Muscle of leg (tissue), 16 donors: ENCODE measurements around the gene GATAD2A. TPM values are rescaled to one million over a fixed set of nuclear protein-coding genes. Genes with fewer than 3 reads are reported as not detected.

Source experiments
- DNase-seq: peaks from one replicate; pipeline ENCODE4 v3.0.0; 2013
- H3K27ac ChIP-seq: one replicate; pipeline ENCODE4 v1.5.1; 2013; ENCODE audit warnings: mild to moderate bottlenecking, low read length, control low read depth
- H3K27me3 ChIP-seq: one replicate; pipeline ENCODE4 v1.6.1; 2013; ENCODE audit warnings: low read length; ENCODE audit not compliant: control insufficient read depth, insufficient read depth
- H3K36me3 ChIP-seq: one replicate; pipeline ENCODE4 v1.6.1; 2013; ENCODE audit warnings: low read length; ENCODE audit not compliant: control insufficient read depth, insufficient read depth
- H3K4me1 ChIP-seq: one replicate; pipeline ENCODE4 v1.6.1; 2013; ENCODE audit warnings: low read length; ENCODE audit not compliant: control insufficient read depth, insufficient read depth
- H3K4me3 ChIP-seq: one replicate; pipeline ENCODE4 v1.5.1; 2013; ENCODE audit warnings: low read length, control low read depth
- H3K9me3 ChIP-seq: replicated peaks from 2 replicates; pipeline ENCODE4 v1.6.1; 2013; ENCODE audit warnings: low read depth, low read length; ENCODE audit not compliant: control insufficient read depth
- WGBS: methylation state at CpG from one replicate; pipeline ENCODE4 v1.1.5; 2013; ENCODE audit warnings: missing lambda C conversion rate; ENCODE audit not compliant: insufficient coverage; 5-methylcytosine and 5-hydroxymethylcytosine counted together
- long read RNA-seq, 11 donors: transcript quantifications; one replicate each; lab custom pipeline, GENCODE V29; 2026
- polyA plus RNA-seq, 8 donors: library from polyadenylated mRNA; unstranded; fragments of 120-200 nt; gene quantifications; one replicate each; pipeline versions ENCODE4 v1.2.1 to v1.2.3, GENCODE V29; 2013; ENCODE audit warnings: inconsistent platforms in 1 of 8, low replicate concordance in 1 of 8; ENCODE audit not compliant: insufficient read length in 8 of 8, insufficient read depth in 1 of 8
- total RNA-seq: library from RNA; stranded (reverse); fragments of 120-200 nt; gene quantifications from one replicate; pipeline ENCODE4 v1.2.4, GENCODE V29; 2013

GATAD2A gene, protein sequence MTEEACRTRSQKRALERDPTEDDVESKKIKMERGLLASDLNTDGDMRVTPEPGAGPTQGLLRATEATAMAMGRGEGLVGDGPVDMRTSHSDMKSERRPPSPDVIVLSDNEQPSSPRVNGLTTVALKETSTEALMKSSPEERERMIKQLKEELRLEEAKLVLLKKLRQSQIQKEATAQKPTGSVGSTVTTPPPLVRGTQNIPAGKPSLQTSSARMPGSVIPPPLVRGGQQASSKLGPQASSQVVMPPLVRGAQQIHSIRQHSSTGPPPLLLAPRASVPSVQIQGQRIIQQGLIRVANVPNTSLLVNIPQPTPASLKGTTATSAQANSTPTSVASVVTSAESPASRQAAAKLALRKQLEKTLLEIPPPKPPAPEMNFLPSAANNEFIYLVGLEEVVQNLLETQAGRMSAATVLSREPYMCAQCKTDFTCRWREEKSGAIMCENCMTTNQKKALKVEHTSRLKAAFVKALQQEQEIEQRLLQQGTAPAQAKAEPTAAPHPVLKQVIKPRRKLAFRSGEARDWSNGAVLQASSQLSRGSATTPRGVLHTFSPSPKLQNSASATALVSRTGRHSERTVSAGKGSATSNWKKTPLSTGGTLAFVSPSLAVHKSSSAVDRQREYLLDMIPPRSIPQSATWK
- total RNA-seq (25.1 TPM), polyA plus RNA-seq (10 to 100 TPM; 40.7 to 62.2 (median 50.2) TPM)
- long read RNA-seq, donor 1, partial matches to known transcripts = 37 of 38 reads
- long read RNA-seq, donor 1, other reads (novel, unspliced or antisense) = 0 of 38 reads
- long read RNA-seq, donor 2 = 0 reads
- long read RNA-seq, donor 3 = 0 reads
- long read RNA-seq, donor 4, partial matches to known transcripts = 15 of 15 reads
- long read RNA-seq, donor 4, other reads (novel, unspliced or antisense) = 0 of 15 reads
- long read RNA-seq, donor 5, partial matches to known transcripts = 5 of 5 reads
- long read RNA-seq, donor 5, other reads (novel, unspliced or antisense) = 0 of 5 reads
- long read RNA-seq, donor 6 = 0 reads
- long read RNA-seq, donor 7 = 0 reads
- long read RNA-seq, donor 8, partial matches to known transcripts = 36 of 36 reads
- long read RNA-seq, donor 8, other reads (novel, unspliced or antisense) = 0 of 36 reads
- long read RNA-seq, donor 9, partial matches to known transcripts = 49 of 49 reads
- long read RNA-seq, donor 9, other reads (novel, unspliced or antisense) = 0 of 49 reads
- long read RNA-seq, donor 10, partial matches to known transcripts = 17 of 18 reads
- long read RNA-seq, donor 10, other reads (novel, unspliced or antisense) = 0 of 18 reads
- long read RNA-seq, donor 11 = 0 reads

DNA sequence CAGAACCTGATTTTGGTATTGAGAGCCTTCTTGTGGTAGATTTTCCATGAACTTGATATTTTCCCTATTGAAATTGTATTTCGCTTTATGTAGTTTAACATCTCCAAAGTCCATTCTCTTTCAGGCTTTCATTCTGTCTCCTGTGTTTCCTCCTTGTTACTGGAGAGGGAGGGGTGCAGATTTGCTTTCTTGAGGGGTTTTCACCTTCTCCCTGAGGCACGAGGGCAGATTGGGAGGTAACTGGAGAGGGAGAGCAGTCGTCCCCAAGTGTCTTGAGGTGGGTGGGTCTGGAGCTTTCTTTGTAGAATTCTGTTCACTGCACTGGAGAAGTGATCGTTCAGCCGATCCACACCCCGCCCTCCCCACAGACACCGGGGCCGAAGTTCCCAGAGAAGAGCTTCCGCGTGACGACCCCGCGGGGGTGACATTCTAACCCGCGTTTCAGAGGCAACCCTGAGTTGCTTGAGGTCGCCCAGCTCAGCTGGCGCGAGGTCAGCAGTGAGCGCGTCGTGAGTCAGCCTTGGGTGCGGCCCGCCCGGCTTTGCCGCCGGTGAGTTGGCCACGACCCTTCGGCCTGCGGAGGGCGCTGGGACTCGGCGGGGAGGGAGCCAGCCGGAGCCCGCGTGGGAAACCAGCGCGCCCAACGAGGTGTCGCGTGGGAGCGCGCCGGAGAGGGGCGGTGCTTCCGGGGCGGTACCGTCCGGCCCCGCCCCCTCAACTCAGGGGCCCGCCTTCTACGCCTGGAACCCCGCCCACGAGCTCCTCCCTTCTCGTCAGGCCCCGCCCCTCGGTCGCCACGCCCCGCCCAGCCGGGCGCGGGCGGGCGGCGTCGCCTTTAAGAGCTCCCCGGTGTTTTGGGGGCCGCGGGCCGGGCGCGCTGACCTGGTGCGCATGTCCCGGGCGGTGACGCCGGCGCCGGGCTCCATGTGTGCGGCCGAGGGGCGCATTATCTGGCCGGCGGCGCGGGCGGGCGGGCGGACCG lies at the start of gene GATAD2A:
Gene GATAD2A (plus strand): TSS at position 797 of the 982 bp plus-strand sequence. CDS start 59,671 bp downstream, outside the sequence.
- under 1% methylated on average over 86 of the region's 90 CpGs for WGBS
- peak within 1 kb of the TSS; percentile 95 for H3K27ac ChIP-seq
- H3K27me3 ChIP-seq = no peaks in the 10 kb centered on the region
- H3K9me3 ChIP-seq = no peaks in the 10 kb centered on the region
- peak within 1 kb of the TSS; percentile 79 for H3K4me3 ChIP-seq
- peak; percentile 98 for DNase-seq
- H3K4me1 ChIP-seq = peaks cover 29% of the 10 kb centered on the region
- no peaks in the 10 kb centered on the region for H3K36me3 ChIP-seq

DNA sequence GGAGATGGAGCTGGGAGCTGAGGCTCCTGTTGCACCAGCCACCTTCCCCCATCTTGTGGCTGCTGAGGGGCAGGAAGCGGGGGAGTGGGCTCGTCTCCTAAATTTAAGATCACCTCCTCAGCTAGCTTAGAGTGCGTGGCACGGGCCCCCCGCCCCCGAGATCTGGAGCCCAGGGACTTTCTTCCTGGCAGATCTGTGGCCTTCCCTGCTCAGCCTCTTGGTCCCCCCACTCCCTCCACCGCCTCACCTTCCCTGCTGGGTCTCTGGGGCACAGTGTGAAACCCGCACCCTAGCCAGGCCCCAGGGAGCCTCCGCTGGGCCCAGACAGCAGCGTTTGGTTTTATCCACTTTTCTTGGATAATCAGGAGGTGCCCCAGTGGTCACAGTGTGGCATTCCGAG lies 49.0 kb upstream of the GATAD2A start:
- peaks cover 9% of the 10 kb centered on the region for H3K4me1 ChIP-seq
- no peak overlapping the region for H3K4me3 ChIP-seq
- WGBS = 90% methylated on average over 6 of the region's 11 CpGs
- peaks cover 69% of the 10 kb centered on the region for H3K36me3 ChIP-seq
- DNase-seq = no peak
- H3K27me3 ChIP-seq = no peaks in the 10 kb centered on the region
- H3K27ac ChIP-seq = no peak overlapping the region
- H3K9me3 ChIP-seq = no peaks in the 10 kb centered on the region

DNA sequence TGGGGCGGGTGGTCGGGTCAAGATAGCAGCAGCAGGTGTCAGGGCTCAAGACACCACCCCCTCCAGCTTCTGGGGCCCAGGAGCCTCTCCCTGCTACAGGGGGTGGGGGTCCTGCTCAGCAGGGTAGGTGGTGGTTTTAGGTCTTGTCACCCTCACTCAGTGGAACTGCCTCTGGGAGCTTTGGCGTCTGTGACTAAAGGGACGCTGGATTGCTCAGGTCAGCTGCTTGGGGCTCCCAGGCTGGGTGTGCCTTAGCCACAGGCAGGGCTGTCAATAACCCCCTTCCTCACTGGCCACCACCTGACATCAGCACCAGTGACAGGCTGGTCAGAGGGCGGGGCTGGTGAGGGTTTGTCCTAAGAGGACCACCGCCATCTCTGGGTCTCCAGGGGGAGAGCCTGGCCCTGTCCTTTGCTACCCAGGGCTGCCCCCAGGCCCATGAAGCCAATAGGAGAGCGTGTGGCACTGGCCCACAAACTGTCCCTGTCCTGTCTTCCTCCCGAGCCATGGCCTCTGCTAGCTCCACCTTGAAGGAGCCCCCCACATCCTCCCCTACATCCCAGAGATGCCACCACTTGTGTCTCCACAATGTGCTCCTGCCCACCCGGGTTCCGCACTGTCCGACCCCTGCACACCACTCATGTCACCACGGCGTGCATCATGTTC lies 48.4 kb upstream of the GATAD2A start:
- Histone ChIP-seq H3K27me3 (no peaks in the 10 kb centered on the region), H3K9me3 (no peaks in the 10 kb centered on the region), H3K27ac (no peak overlapping the region), H3K4me1 (peaks cover 9% of the 10 kb centered on the region), H3K36me3 (peaks cover 65% of the 10 kb centered on the region), H3K4me3 (no peak overlapping the region)
- 94% methylated on average over 6 of the region's 13 CpGs for WGBS
- no peak for DNase-seq

DNA sequence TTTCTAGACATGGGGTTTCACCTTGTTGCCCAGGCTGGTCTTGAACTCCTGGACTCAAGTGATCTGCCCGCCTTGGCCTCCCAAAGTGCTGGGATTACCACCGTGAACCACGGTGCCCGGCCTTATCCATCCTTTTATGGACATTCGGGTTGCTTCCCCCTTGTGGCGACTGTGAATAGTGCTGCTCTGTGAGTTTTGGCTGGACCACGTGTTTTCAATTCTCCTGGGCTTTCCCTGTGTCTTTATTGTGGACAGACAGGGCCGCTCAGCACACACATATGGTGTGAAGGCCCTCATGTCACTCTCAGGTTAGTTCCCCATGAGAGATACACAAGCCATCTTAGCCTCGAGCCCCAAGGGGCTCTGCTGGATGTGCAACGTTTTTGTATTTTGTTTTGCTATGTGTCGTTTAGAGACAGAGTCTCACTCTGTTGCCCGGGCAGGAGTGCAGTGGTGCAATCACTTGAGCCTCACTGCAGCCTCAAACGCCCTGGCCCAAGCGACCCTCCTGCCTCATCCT lies 44.3 kb upstream of the GATAD2A start:
- no peaks in the 10 kb centered on the region for H3K9me3 ChIP-seq
- peak; percentile 88 for DNase-seq
- peaks cover 11% of the 10 kb centered on the region for H3K4me1 ChIP-seq
- no peak overlapping the region for H3K27ac ChIP-seq
- no peaks in the 10 kb centered on the region for H3K27me3 ChIP-seq
- H3K36me3 ChIP-seq = peaks cover 24% of the 10 kb centered on the region
- WGBS = 5% methylated on average over 7 of the region's 14 CpGs
- no peak overlapping the region for H3K4me3 ChIP-seq

DNA sequence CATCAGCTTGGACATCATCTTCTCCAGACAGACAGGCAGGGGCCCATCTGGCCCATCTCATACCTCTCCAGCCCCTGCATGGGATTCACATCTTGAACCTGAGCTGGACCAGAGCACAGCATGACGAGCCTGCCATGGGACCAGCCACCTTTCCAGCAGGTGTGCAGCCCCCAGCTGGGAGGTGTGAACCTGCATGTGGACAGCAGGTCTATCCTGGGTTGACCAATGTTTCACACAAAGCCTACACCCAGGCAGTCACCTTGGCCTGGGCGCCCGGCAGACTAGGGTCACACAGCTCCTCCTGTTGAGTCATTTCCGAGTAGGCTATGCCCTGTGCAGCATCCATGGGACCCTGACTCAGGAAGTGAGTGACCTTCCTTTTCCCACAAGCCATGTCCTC lies 43.4 kb upstream of the GATAD2A start:
- Histone ChIP-seq H3K27me3 (no peaks in the 10 kb centered on the region), H3K27ac (no peak overlapping the region), H3K4me1 (peaks cover 13% of the 10 kb centered on the region), H3K9me3 (no peaks in the 10 kb centered on the region), H3K36me3 (peaks cover 15% of the 10 kb centered on the region), H3K4me3 (no peak overlapping the region)
- DNase-seq = no peak
- WGBS = 100% methylated on average over 2 of the region's 4 CpGs

DNA sequence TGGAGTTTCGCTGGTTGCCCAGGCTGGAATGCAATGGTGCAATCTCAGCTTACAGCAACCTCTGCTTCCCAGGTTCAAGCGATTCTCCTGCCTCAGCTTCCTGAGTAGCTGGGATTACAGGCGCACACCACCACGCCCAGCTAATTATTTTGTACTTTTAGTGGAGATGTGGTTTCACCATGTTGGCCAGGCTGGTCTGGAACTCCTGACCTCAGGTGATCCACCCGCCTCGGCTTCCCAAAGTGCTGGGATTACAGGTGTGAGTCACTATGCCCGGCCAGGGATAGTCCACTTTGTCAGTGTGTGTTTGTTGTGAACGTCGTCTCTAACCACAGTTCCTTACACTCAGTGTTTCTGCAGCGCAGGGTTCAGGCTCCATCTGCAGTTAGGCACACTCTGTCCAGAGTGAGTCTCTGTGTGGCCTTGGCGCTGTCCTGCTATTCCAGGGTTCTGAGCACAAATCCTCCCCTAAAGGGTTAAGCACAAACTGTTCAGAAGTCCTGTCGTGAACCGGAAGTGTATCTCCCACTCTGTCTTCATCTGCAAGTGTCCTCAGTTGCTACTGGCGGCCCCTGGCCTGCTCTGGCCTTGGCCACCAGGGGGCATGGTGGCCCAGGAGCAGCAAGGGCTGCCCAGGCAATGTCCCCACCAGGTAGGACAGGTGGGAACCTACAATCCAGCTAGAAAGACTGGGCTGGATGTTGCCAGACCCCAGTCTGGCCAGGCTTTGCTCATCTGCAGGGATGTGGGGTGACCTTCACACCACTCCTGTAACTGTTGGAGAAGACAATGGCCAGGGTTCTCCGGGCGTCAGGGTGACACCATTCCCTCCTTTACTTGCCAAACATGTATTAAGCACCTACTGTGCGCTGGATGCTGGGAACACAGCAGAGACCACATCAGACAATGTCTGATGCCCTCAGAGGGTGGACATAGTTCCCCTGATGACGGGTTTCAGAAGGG lies 38.8 kb upstream of the GATAD2A start:
- H3K27me3 ChIP-seq = no peaks in the 10 kb centered on the region
- 40% methylated on average over 13 of the region's 18 CpGs for WGBS
- no peaks in the 10 kb centered on the region for H3K36me3 ChIP-seq
- DNase-seq = peak; percentile 73
- no peaks in the 10 kb centered on the region for H3K9me3 ChIP-seq
- peaks cover 6% of the 10 kb centered on the region for H3K4me1 ChIP-seq
- no peak overlapping the region for H3K4me3 ChIP-seq
- H3K27ac ChIP-seq = no peak overlapping the region

DNA sequence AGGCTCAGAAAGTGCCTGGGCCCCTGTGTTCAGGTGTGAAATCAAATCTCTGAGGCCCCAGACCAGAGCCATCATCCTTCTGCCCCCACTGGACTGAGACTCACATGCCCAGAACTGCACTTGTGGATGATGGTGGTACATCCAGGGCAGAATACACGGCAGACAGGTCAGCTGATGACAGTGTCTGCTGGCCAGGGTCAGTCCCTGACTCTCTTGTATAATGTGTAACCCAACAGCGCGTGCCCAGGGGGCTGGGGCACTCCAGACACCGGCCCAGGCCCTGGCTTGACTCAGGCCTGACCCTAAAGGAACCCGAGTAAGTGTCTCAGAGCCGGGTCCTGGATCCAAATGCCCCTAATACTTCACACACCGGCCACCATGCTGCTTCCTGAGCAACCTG lies 37.4 kb upstream of the GATAD2A start:
- Histone ChIP-seq H3K4me3 (no peak overlapping the region), H3K36me3 (no peaks in the 10 kb centered on the region), H3K27ac (no peak overlapping the region), H3K4me1 (peaks cover 8% of the 10 kb centered on the region), H3K27me3 (no peaks in the 10 kb centered on the region), H3K9me3 (no peaks in the 10 kb centered on the region)
- no peak for DNase-seq
- WGBS = 78% methylated on average over 7 of the region's 7 CpGs

DNA sequence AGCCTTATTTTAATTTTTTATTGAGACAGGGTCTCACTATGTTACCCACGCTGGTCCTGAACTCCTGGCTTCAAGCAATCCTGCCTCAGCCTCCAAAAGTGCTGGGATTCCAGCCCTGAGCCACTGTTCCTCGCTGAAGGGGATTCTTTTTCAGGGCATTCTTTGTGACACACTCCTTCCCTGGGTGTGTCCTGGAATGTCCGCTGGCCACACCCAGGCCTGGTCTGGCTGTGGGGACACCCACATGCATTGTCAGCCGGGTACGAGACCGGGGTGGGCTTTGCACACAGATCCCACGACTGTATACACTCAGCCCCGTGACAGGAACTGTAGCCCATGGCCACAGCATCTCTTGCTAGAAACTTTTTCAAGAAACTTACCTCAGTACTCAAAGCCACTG lies 34.4 kb upstream of the GATAD2A start:
- H3K4me1 ChIP-seq = peaks cover 6% of the 10 kb centered on the region
- no peak for DNase-seq
- no peaks in the 10 kb centered on the region for H3K9me3 ChIP-seq
- H3K27me3 ChIP-seq = no peaks in the 10 kb centered on the region
- no peak overlapping the region for H3K4me3 ChIP-seq
- H3K27ac ChIP-seq = no peak overlapping the region
- H3K36me3 ChIP-seq = no peaks in the 10 kb centered on the region
- WGBS = 79% methylated on average over 4 of the region's 8 CpGs
